ENCODE results near the gene PRDM8. TPM values are rescaled to one million over a fixed set of nuclear protein-coding genes. Genes with fewer than 3 reads are reported as not detected.

PRDM8 gene
- total RNA-seq, 1 experiment from 2014 or later, result 5.3 TPM

DNA sequence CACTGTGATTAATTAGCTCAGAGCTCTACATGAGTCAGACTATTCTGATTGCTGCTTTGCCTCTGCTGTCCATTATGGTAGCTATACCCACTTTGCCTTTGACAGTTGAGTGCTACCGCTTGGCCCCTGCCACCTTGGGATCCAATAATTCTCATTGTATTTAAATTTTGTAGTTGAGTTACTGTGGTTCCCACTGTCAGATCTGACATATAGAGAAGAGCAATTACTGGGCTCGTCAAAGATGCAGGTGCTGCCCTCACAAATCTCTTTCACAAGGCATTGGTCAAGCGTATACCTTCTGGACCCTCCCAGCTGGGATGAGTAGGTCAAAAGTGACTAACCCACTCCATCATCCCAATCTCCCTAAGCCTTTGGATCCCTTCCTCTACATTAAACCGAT lies 18.3 kb upstream of the PRDM8 start:
- ATAC-seq (no peak), DNase-seq (ENCODE audit: low read depth, low spot score) (no peak)
- Histone ChIP-seq H3K27me3 (ENCODE audit: control insufficient read depth, insufficient read depth, low read length) (no peaks in the 10 kb centered on the region), H3K36me3 (ENCODE audit: control insufficient read depth, insufficient read depth, low read length) (no peaks in the 10 kb centered on the region), H3K27ac (ENCODE audit: low read length) (no peak overlapping the region), H3K9me3 (ENCODE audit: control insufficient read depth, insufficient read depth, low read depth, low read length) (peaks cover 12% of the 10 kb centered on the region; the same call in 1 of the 2 replicates), H3K4me1 (ENCODE audit: control insufficient read depth, insufficient read depth, low read length) (no peaks in the 10 kb centered on the region), H3K4me3 (ENCODE audit: low read depth in 2 of 2, low read length in 2 of 2) (no peak overlapping the region)
- ChIA-PET CTCF (no interaction called here), POLR2A (no interaction called here)
- intact Hi-C loops (cut with micrococcal nuclease; ENCODE audit: unreplicated experiment) (no loop called here), in situ Hi-C loops (cut with HindIII; ENCODE audit: low pct_unique_long_range_greater_than_20kb, low sequenced_read_pairs) (no loop called here)
- no TSS peak for BruUV-seq (replicated peaks)
- TF ChIP-seq POLR2AphosphoS5 (IDR thresholded peaks at IDR 0.05; ENCODE audit: low read depth, low read length) (no peak), TCF7L2 (IDR thresholded peaks at IDR 0.05; ENCODE audit: low read depth, low read length) (no peak), CTCF (IDR thresholded peaks at IDR 0.05) (no peak), SIN3A (IDR thresholded peaks at IDR 0.05; ENCODE audit: borderline replicate concordance, insufficient read depth, low read depth, low read length) (no peak)
- TF ChIP-seq, protein P1, sequence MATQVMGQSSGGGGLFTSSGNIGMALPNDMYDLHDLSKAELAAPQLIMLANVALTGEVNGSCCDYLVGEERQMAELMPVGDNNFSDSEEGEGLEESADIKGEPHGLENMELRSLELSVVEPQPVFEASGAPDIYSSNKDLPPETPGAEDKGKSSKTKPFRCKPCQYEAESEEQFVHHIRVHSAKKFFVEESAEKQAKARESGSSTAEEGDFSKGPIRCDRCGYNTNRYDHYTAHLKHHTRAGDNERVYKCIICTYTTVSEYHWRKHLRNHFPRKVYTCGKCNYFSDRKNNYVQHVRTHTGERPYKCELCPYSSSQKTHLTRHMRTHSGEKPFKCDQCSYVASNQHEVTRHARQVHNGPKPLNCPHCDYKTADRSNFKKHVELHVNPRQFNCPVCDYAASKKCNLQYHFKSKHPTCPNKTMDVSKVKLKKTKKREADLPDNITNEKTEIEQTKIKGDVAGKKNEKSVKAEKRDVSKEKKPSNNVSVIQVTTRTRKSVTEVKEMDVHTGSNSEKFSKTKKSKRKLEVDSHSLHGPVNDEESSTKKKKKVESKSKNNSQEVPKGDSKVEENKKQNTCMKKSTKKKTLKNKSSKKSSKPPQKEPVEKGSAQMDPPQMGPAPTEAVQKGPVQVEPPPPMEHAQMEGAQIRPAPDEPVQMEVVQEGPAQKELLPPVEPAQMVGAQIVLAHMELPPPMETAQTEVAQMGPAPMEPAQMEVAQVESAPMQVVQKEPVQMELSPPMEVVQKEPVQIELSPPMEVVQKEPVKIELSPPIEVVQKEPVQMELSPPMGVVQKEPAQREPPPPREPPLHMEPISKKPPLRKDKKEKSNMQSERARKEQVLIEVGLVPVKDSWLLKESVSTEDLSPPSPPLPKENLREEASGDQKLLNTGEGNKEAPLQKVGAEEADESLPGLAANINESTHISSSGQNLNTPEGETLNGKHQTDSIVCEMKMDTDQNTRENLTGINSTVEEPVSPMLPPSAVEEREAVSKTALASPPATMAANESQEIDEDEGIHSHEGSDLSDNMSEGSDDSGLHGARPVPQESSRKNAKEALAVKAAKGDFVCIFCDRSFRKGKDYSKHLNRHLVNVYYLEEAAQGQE (IDR thresholded peaks at IDR 0.05; ENCODE audit: insufficient read depth in 1 of 2, low read depth in 2 of 2, low read length in 1 of 2), result no peak

DNA sequence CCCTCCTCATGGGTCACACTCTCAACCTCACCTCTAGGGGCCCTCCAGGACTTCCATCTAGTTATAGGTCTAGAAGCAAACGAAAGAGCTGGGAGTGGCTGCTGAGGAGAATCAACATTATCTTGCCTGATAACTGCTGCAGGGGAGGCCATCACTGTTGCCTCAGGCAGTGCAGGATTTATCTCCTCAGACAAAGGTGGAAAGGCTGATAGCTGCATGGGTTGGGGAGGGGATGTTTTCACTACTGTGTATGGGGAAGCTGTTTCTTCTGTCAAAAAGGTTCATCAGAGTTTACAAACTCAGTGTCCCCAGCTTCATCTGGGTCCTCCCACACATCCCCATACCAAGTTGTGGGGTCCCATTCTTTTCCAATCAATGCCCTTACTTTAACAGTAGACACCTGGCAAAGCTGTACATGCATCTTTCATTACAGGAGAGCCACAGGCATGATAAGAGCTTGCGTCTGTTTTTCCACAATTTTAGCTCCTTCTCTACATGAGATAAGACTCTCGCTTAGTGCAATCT lies 17.6 kb upstream of the PRDM8 start:
- Histone ChIP-seq H3K4me1 (ENCODE audit: control insufficient read depth, insufficient read depth, low read length) (no peaks in the 10 kb centered on the region), H3K27me3 (ENCODE audit: control insufficient read depth, insufficient read depth, low read length) (no peaks in the 10 kb centered on the region), H3K27ac (ENCODE audit: low read length) (no peak overlapping the region), H3K36me3 (ENCODE audit: control insufficient read depth, insufficient read depth, low read length) (no peaks in the 10 kb centered on the region), H3K4me3 (ENCODE audit: low read depth in 2 of 2, low read length in 2 of 2) (no peak overlapping the region), H3K9me3 (ENCODE audit: control insufficient read depth, insufficient read depth, low read depth, low read length) (peaks cover 12% of the 10 kb centered on the region; the same call in 1 of the 2 replicates)
- DNase-seq (ENCODE audit: low read depth, low spot score) (no peak), ATAC-seq (no peak)
- ChIA-PET CTCF (no interaction called here), POLR2A (no interaction called here)
- no peak for TF ChIP-seq CTCF (IDR thresholded peaks at IDR 0.05)
- no peak for TF ChIP-seq POLR2AphosphoS5 (IDR thresholded peaks at IDR 0.05; ENCODE audit: low read depth, low read length)
- TF ChIP-seq, protein P1 (IDR thresholded peaks at IDR 0.05; ENCODE audit: insufficient read depth in 1 of 2, low read depth in 2 of 2, low read length in 1 of 2), result no peak
- no peak for TF ChIP-seq TCF7L2 (IDR thresholded peaks at IDR 0.05; ENCODE audit: low read depth, low read length)
- TF ChIP-seq SIN3A (IDR thresholded peaks at IDR 0.05; ENCODE audit: borderline replicate concordance, insufficient read depth, low read depth, low read length), result no peak
- no TSS peak for BruUV-seq (replicated peaks)
- intact Hi-C loops (cut with micrococcal nuclease; ENCODE audit: unreplicated experiment) (loop anchor here (5.0 kb wide), 1 partner anchor 107 kb away; the partner anchor contains the start of gene ANTXR2), in situ Hi-C loops (cut with HindIII; ENCODE audit: low pct_unique_long_range_greater_than_20kb, low sequenced_read_pairs) (no loop called here)
